Progenitor cell of endocrine pancreas (in vitro differentiated cells): ENCODE data around the gene CAMKK2. TPM values are rescaled to one million over a fixed set of nuclear protein-coding genes. Genes with fewer than 3 reads are reported as not detected.
"Not testable (repeated sequence)": the region's sequence is repeated elsewhere in the genome, so short reads cannot be mapped to it uniquely, and the experiment has no call there.

ENCODE experiments used
- DNase-seq: peaks from one replicate; pipeline ENCODE4 v3.0.0; 2021; ENCODE audit warnings: low spot score; ENCODE audit not compliant: unreplicated experiment
- H3K27ac Mint-ChIP-seq: 2 replicates; pipeline ENCODE4 v1.8.0; 2021; ENCODE audit warnings: mild to moderate bottlenecking, moderate library complexity, mixed read lengths
- H3K27me3 Mint-ChIP-seq: 2 replicates; pipeline ENCODE4 v1.8.0; 2021; ENCODE audit warnings: mixed read lengths
- H3K36me3 Mint-ChIP-seq: 2 replicates; pipeline ENCODE4 v1.8.0; 2022; ENCODE audit warnings: mixed read lengths; ENCODE audit not compliant: insufficient read depth
- H3K4me1 Mint-ChIP-seq: 2 replicates; pipeline ENCODE4 v1.8.0; 2021; ENCODE audit warnings: low read depth, mixed read lengths
- H3K4me3 Mint-ChIP-seq: 2 replicates; pipeline ENCODE4 v1.8.0; 2021; ENCODE audit warnings: low read depth, mild to moderate bottlenecking, moderate library complexity, mixed read lengths
- H3K9me3 Mint-ChIP-seq: 2 replicates; pipeline ENCODE4 v1.8.0; 2021; ENCODE audit warnings: low read depth, mixed read lengths
- total RNA-seq: library from RNA; stranded (reverse); gene quantifications from 2 replicates; pipeline ENCODE4 v1.2.1, GENCODE V29; 2021
- TF ChIP-seq, protein P1 (sequence below): fragments of 200-600 bp; sonication (generic); IDR thresholded peaks from one replicate; pipeline ENCODE4 v1.5.0; 2021; ENCODE audit warnings: antibody characterized with exemption, mild to moderate bottlenecking; ENCODE audit not compliant: unreplicated experiment

The CAMKK2 gene
- total RNA-seq, 1 donor from 2014 or later, result 44.2 TPM

- peaks cover 12% of the 10 kb centered on the region for H3K36me3 Mint-ChIP-seq
- DNase-seq, result no peak
Measured at GRCh38 chr12:121233628-121234020, 62.9 kb downstream of the CAMKK2 start.

GRCh38 chr12:121232977-121233627, 63.4 kb downstream of the CAMKK2 start:
- H3K9me3 Mint-ChIP-seq, result no peaks in the 10 kb centered on the region
- H3K27ac Mint-ChIP-seq, result no peak overlapping the region
- H3K4me3 Mint-ChIP-seq, result no peak overlapping the region
- H3K27me3 Mint-ChIP-seq, result no peaks in the 10 kb centered on the region
- H3K36me3 Mint-ChIP-seq, result peaks cover 12% of the 10 kb centered on the region
- no peak for DNase-seq
- TF ChIP-seq, protein P1, sequence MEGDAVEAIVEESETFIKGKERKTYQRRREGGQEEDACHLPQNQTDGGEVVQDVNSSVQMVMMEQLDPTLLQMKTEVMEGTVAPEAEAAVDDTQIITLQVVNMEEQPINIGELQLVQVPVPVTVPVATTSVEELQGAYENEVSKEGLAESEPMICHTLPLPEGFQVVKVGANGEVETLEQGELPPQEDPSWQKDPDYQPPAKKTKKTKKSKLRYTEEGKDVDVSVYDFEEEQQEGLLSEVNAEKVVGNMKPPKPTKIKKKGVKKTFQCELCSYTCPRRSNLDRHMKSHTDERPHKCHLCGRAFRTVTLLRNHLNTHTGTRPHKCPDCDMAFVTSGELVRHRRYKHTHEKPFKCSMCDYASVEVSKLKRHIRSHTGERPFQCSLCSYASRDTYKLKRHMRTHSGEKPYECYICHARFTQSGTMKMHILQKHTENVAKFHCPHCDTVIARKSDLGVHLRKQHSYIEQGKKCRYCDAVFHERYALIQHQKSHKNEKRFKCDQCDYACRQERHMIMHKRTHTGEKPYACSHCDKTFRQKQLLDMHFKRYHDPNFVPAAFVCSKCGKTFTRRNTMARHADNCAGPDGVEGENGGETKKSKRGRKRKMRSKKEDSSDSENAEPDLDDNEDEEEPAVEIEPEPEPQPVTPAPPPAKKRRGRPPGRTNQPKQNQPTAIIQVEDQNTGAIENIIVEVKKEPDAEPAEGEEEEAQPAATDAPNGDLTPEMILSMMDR, result no peak
- peaks cover 8% of the 10 kb centered on the region for H3K4me1 Mint-ChIP-seq

More at GRCh38 chr12:121233628-121234020, 62.9 kb downstream of the CAMKK2 start:
- H3K9me3 Mint-ChIP-seq, result no peaks in the 10 kb centered on the region
- H3K4me1 Mint-ChIP-seq, result peaks cover 12% of the 10 kb centered on the region
- TF ChIP-seq, protein P1, result no peak
- no peak overlapping the region for H3K27ac Mint-ChIP-seq
- H3K27me3 Mint-ChIP-seq, result no peaks in the 10 kb centered on the region
- H3K4me3 Mint-ChIP-seq, result no peak overlapping the region

GRCh38 chr12:121232163-121232562, 64.3 kb downstream of the CAMKK2 start:
- TF ChIP-seq, protein P1, result no peak
- H3K36me3 Mint-ChIP-seq, result peaks cover 14% of the 10 kb centered on the region
- H3K4me1 Mint-ChIP-seq, result peaks cover 9% of the 10 kb centered on the region
- no peak overlapping the region for H3K4me3 Mint-ChIP-seq
- DNase-seq, result no peak
- H3K27ac Mint-ChIP-seq, result peak overlapping the region; percentile 29
- H3K9me3 Mint-ChIP-seq, result no peaks in the 10 kb centered on the region
- no peaks in the 10 kb centered on the region for H3K27me3 Mint-ChIP-seq

DNA sequence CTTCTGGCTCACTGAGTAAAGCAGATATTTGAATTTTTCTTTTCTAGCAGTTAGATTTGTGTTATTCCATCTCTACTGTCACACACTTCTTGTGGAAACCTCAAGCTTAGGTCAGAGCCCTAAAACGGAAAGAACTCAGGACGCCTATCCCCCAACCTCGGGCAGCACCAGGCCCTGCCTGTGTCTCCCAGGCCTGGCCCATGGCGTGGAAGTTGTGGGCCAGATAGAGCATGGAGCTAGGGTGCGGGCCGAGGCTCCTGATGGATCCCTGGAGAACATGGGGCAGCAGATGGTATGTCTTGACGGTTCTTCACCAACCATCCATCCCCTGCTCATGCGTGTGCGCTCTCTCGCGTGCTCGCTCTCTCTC, 66.0 kb downstream of the CAMKK2 start:
- Mint-ChIP-seq H3K4me3 (no peak overlapping the region), H3K27me3 (no peaks in the 10 kb centered on the region), H3K9me3 (no peaks in the 10 kb centered on the region), H3K36me3 (peaks cover 9% of the 10 kb centered on the region), H3K27ac (peak overlapping the region; percentile 29), H3K4me1 (peaks cover 13% of the 10 kb centered on the region)
- no peak for DNase-seq
- TF ChIP-seq, protein P1, result no peak

DNA sequence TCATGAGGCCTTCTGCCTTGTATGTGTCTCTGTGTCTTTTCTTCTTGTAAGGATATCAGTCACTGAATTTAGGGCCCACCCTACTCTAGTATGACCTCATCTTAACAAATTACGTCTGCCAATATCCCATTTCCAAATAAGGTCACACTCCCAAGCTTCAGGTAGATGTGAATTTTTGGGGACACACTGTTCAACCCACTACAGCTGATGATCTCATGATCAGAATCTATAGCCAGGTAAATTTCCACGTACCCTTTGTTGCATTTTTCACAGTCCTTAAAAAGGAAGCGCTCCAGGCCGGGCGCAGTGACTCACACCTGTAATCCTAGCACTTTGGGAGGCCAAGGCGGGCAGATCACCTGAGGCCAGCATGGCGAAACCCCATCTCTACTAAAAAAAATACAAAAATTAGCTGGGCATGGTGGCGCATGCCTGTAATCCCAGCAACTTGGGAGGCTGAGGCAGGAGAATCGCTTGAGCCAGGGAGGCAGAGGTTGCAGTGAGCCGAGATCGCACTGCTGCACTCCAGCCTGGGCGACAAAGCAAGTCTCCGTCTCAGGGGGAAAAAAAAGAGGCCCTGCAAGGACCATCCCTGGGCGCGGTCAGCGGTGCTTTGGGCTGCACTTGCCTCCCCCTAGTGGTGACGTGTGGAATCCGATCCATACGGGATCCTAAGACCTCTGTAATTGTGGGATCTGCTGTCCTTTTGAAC, 66.5 kb downstream of the CAMKK2 start:
- TF ChIP-seq, protein P1, result peak; percentile 94
- H3K36me3 Mint-ChIP-seq, H3K27me3 Mint-ChIP-seq: not testable (repeated sequence)

More for the DNA sequence above, 66.5 kb downstream of the CAMKK2 start:
- DNase-seq, result peak; percentile 64
- not testable (repeated sequence) for H3K9me3 Mint-ChIP-seq, H3K4me3 Mint-ChIP-seq
- Mint-ChIP-seq H3K4me1 (peaks cover 13% of the 10 kb centered on the region), H3K27ac (peak overlapping the region; percentile 49)
